Measurements from ENCODE around the gene HS3ST5.

DNA sequence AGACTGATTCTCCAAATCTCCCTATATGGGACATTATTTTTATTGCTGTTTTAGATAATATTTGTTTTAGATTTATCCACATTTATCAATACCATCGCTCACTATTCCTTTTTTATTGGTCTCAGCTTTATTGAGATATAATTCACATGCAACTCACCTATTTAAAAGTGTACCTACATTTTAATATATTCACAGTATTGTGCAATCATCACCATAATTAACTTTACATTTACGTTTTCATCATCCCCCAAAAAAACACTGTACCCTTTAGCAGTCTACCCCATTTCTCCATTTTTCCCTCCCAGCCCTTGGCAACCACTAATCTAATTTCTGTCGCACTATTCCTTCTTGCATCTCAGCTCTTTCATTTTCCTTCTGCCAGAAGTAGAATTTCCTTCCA, 261.1 kb downstream of the HS3ST5 start:
- TF ChIP-seq SIN3A (IDR thresholded peaks at IDR 0.05; ENCODE audit: borderline replicate concordance, insufficient read depth, low read length), result no peak
- TF ChIP-seq POLR2AphosphoS5 (IDR thresholded peaks at IDR 0.05; ENCODE audit: low read depth, low read length), result no peak
- no peak for TF ChIP-seq TAF1 (IDR thresholded peaks at IDR 0.05; ENCODE audit: borderline replicate concordance, insufficient read depth, low read length)
- TF ChIP-seq, protein P1, sequence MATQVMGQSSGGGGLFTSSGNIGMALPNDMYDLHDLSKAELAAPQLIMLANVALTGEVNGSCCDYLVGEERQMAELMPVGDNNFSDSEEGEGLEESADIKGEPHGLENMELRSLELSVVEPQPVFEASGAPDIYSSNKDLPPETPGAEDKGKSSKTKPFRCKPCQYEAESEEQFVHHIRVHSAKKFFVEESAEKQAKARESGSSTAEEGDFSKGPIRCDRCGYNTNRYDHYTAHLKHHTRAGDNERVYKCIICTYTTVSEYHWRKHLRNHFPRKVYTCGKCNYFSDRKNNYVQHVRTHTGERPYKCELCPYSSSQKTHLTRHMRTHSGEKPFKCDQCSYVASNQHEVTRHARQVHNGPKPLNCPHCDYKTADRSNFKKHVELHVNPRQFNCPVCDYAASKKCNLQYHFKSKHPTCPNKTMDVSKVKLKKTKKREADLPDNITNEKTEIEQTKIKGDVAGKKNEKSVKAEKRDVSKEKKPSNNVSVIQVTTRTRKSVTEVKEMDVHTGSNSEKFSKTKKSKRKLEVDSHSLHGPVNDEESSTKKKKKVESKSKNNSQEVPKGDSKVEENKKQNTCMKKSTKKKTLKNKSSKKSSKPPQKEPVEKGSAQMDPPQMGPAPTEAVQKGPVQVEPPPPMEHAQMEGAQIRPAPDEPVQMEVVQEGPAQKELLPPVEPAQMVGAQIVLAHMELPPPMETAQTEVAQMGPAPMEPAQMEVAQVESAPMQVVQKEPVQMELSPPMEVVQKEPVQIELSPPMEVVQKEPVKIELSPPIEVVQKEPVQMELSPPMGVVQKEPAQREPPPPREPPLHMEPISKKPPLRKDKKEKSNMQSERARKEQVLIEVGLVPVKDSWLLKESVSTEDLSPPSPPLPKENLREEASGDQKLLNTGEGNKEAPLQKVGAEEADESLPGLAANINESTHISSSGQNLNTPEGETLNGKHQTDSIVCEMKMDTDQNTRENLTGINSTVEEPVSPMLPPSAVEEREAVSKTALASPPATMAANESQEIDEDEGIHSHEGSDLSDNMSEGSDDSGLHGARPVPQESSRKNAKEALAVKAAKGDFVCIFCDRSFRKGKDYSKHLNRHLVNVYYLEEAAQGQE (IDR thresholded peaks at IDR 0.05; ENCODE audit: insufficient read depth in 1 of 2, low read depth in 2 of 2, low read length in 2 of 2), result no peak
- TF ChIP-seq FOXP2 (optimal IDR thresholded peaks at IDR 0.05; ENCODE audit: borderline replicate concordance, extremely low read depth, extremely low read length, insufficient read depth), result no peak

Measured in PFSK-1 (cell line).